Measurements from ENCODE around the gene FAT1. TPM values are rescaled to one million over a fixed set of nuclear protein-coding genes. Genes with fewer than 3 reads are reported as not detected.

Gene FAT1
- total and polyA plus RNA-seq, 2 donors (not counting 1 experiment from before 2014, with no cell fraction given) = 0.07 to 0.15 TPM

- DNase-seq = no peak
- TF ChIP-seq CTCF (IDR thresholded peaks at IDR 0.05) = no peak
- TF ChIP-seq EZH2 (IDR thresholded peaks at IDR 0.05; ENCODE audit: borderline replicate concordance, insufficient read depth, low read depth, low read length, poor library complexity, severe bottlenecking) = no peak
- no peaks in the 10 kb centered on the region for H3K27me3 ChIP-seq (replicated peaks in 1 of 4; ENCODE audit: control extremely low read depth in 1 of 4, control insufficient read depth in 3 of 4, insufficient read depth in 4 of 4, low read length in 3 of 4)
- CTCF ChIA-PET = interaction anchor here (0.9 kb wide), 1 partner anchor 17 kb away, joined by 3 read pairs; no protein-coding TSS in a partner anchor
- no peak overlapping the region for H3K4me2 ChIP-seq (replicated peaks; ENCODE audit: low read depth, low read length, poor library complexity, severe bottlenecking)
- H3K27ac Mint-ChIP-seq = no peak overlapping the region
- no peak overlapping the region for H3K4me3 Mint-ChIP-seq
- peaks cover 0 to 6% (median 0%) of the 10 kb centered on the region in 3 donors for H3K9me3 ChIP-seq (ENCODE audit: control extremely low read depth in 1 of 3, control insufficient read depth in 2 of 3, insufficient read depth in 1 of 3, low read length in 2 of 3)
- no peaks in the 10 kb centered on the region for H3K27me3 Mint-ChIP-seq
- WGBS (ENCODE audit: insufficient coverage) = 74% methylated on average over 12 of the region's 23 CpGs
- H3K27ac ChIP-seq (ENCODE audit: low read length in 2 of 2) = no peak overlapping the region
- no peak for ATAC-seq (ENCODE audit: low read depth)
- no peak overlapping the region for H2AFZ ChIP-seq (ENCODE audit: insufficient read depth, low read depth, low read length, poor library complexity, severe bottlenecking)
- H3K4me1 Mint-ChIP-seq = no peaks in the 10 kb centered on the region
- H3K9me3 Mint-ChIP-seq (ENCODE audit: insufficient read depth) = no peaks in the 10 kb centered on the region
- intact Hi-C loops (cut with micrococcal nuclease) = no loop called here
- H3K36me3 ChIP-seq (replicated peaks in 1 of 2; ENCODE audit: control extremely low read depth in 1 of 2, control insufficient read depth in 1 of 2, extremely low read depth in 1 of 2, insufficient read depth in 2 of 2, low read length in 1 of 2) = no peaks in the 10 kb centered on the region
- no peaks in the 10 kb centered on the region for H4K20me1 ChIP-seq (ENCODE audit: control insufficient read depth, insufficient read depth, low read length, poor library complexity, severe bottlenecking)
- H3K9ac ChIP-seq (ENCODE audit: low read length) = no peak overlapping the region
- no peaks in the 10 kb centered on the region for H3K79me2 ChIP-seq (ENCODE audit: control insufficient read depth, insufficient read depth, low read length)
- POLR2A ChIA-PET = no interaction called here
- no peaks in the 10 kb centered on the region for H3K4me1 ChIP-seq (ENCODE audit: control insufficient read depth in 2 of 2, insufficient read depth in 2 of 2, low read length in 2 of 2)
- H3K4me3 ChIP-seq (ENCODE audit: control extremely low read depth in 1 of 5, extremely low read depth in 1 of 5, insufficient read depth in 1 of 5, low read depth in 2 of 5, low read length in 4 of 5) = no peak overlapping the region
Observed at GRCh38 chr4:186570193-186570996, 153.3 kb downstream of the FAT1 start.

GRCh38 chr4:186569533-186570192 lies 154.0 kb downstream of the FAT1 start:
- Histone ChIP-seq H3K4me3 (ENCODE audit: control extremely low read depth in 1 of 5, extremely low read depth in 1 of 5, insufficient read depth in 1 of 5, low read depth in 2 of 5, low read length in 4 of 5) (no peak overlapping the region), H3K4me2 (replicated peaks; ENCODE audit: low read depth, low read length, poor library complexity, severe bottlenecking) (no peak overlapping the region), H3K79me2 (ENCODE audit: control insufficient read depth, insufficient read depth, low read length) (no peaks in the 10 kb centered on the region), H3K9me3 (ENCODE audit: control extremely low read depth in 1 of 3, control insufficient read depth in 2 of 3, insufficient read depth in 1 of 3, low read length in 2 of 3) (peaks cover 0 to 3% (median 0%) of the 10 kb centered on the region in 3 donors), H3K27ac (ENCODE audit: low read length in 2 of 2) (no peak overlapping the region), H3K36me3 (replicated peaks in 1 of 2; ENCODE audit: control extremely low read depth in 1 of 2, control insufficient read depth in 1 of 2, extremely low read depth in 1 of 2, insufficient read depth in 2 of 2, low read length in 1 of 2) (no peaks in the 10 kb centered on the region), H3K27me3 (replicated peaks in 1 of 4; ENCODE audit: control extremely low read depth in 1 of 4, control insufficient read depth in 3 of 4, insufficient read depth in 4 of 4, low read length in 3 of 4) (no peaks in the 10 kb centered on the region), H3K9ac (ENCODE audit: low read length) (no peak overlapping the region), H4K20me1 (ENCODE audit: control insufficient read depth, insufficient read depth, low read length, poor library complexity, severe bottlenecking) (no peaks in the 10 kb centered on the region), H2AFZ (ENCODE audit: insufficient read depth, low read depth, low read length, poor library complexity, severe bottlenecking) (no peak overlapping the region), H3K4me1 (ENCODE audit: control insufficient read depth in 2 of 2, insufficient read depth in 2 of 2, low read length in 2 of 2) (no peaks in the 10 kb centered on the region)
- H3K9me3 Mint-ChIP-seq (ENCODE audit: insufficient read depth) = no peaks in the 10 kb centered on the region
- H3K4me1 Mint-ChIP-seq = no peaks in the 10 kb centered on the region
- intact Hi-C loops (cut with micrococcal nuclease) = no loop called here
- ChIA-PET POLR2A (no interaction called here), CTCF (interaction anchor here (0.9 kb wide), 1 partner anchor 18 kb away, joined by 3 read pairs; no protein-coding TSS in a partner anchor)
- no peak for ATAC-seq (ENCODE audit: low read depth)
- no peaks in the 10 kb centered on the region for H3K27me3 Mint-ChIP-seq
- 86% methylated on average over 9 of the region's 10 CpGs for WGBS (ENCODE audit: insufficient coverage)
- H3K27ac Mint-ChIP-seq = no peak overlapping the region
- no peak overlapping the region for H3K4me3 Mint-ChIP-seq
- no peak for DNase-seq
- TF ChIP-seq CTCF (IDR thresholded peaks at IDR 0.05) (no peak), EZH2 (IDR thresholded peaks at IDR 0.05; ENCODE audit: borderline replicate concordance, insufficient read depth, low read depth, low read length, poor library complexity, severe bottlenecking) (no peak)
